ENCODE measurements around the gene ITPR2.
A peak's percentile ranks its signal among the peaks of the same experiment; 100 is the strongest.
"Not testable (repeated sequence)": the region's sequence is repeated elsewhere in the genome, so short reads cannot be mapped to it uniquely, and the experiment has no call there.

The ITPR2 gene

DNA sequence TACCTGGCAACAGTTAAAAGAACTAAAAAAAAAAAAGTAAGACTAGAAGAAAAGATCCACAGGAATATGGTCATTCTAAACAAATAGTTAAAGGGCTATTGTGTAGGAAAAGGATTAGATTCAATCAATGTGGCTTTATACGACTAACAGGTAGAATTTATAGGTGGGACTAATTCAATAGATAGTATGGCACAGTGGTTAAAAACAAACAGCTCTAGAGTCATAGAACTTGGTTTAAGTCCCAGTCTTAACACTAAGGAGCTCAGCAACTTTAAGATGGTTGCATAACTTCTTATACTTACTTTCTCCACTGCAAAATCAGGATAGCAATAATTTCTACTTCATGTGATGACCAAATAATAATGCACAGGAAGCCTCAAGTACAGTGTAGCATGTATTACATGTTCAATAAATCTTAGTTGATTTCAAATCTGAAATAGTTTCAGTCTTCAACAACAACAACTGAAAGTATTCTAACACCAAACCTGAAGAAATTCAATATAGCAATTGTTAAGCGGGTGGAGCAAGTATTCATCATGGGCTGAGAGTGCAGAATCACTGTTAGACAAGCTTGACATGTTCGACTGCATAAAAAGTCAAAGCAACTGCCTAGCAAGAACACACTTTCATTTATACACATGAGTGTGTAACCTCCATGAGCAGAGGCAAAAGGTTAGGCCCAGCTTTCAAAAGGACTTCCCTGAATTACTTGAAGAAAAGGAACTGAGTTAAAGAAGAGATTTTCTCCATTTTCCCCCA lies 50.4 kb downstream of the ITPR2 start:
- Histone ChIP-seq H3K79me2 (ENCODE audit: insufficient read depth, low read length) (no peaks in the 10 kb centered on the region), H3K36me3 (ENCODE audit: insufficient read depth, low read length) (no peaks in the 10 kb centered on the region), H3K9me3 (ENCODE audit: insufficient read depth, low read depth, low read length) (no peaks in the 10 kb centered on the region), H4K20me1 (ENCODE audit: insufficient read depth, low read length, poor library complexity, severe bottlenecking) (no peaks in the 10 kb centered on the region), H3K27me3 (ENCODE audit: insufficient read depth, low read length, poor library complexity, severe bottlenecking) (no peaks in the 10 kb centered on the region), H3K4me1 (ENCODE audit: insufficient read depth, low read length, poor library complexity, severe bottlenecking) (no peaks in the 10 kb centered on the region), H3K4me2 (ENCODE audit: low read depth, low read length, poor library complexity, severe bottlenecking) (no peak overlapping the region), H3F3A (ENCODE audit: low read depth) (no peaks in the 10 kb centered on the region), H3K9ac (ENCODE audit: low read depth, low read length, poor library complexity, severe bottlenecking) (no peak overlapping the region), H2AFZ (ENCODE audit: low read length) (no peak overlapping the region), H3K4me3 (ENCODE audit: low read length, poor library complexity, severe bottlenecking) (no peak overlapping the region), H3K9me2 (replicated peaks; ENCODE audit: low read depth, low read length) (no peaks in the 10 kb centered on the region)
- TF ChIP-seq EZH2phosphoT487 (IDR thresholded peaks at IDR 0.05; ENCODE audit: borderline replicate concordance), result no peak
- TF ChIP-seq CTCF (conservative IDR thresholded peaks at IDR 0.05; ENCODE audit: low read length), result no peak

- H3K9me2 ChIP-seq (replicated peaks; ENCODE audit: low read depth, low read length); H3K27me3 ChIP-seq (ENCODE audit: insufficient read depth, low read length, poor library complexity, severe bottlenecking); H3K4me2 ChIP-seq (ENCODE audit: low read depth, low read length, poor library complexity, severe bottlenecking); H3K9ac ChIP-seq (ENCODE audit: low read depth, low read length, poor library complexity, severe bottlenecking); H3K9me3 ChIP-seq (ENCODE audit: insufficient read depth, low read depth, low read length); H3K79me2 ChIP-seq (ENCODE audit: insufficient read depth, low read length); H3K36me3 ChIP-seq (ENCODE audit: insufficient read depth, low read length); H2AFZ ChIP-seq (ENCODE audit: low read length); H4K20me1 ChIP-seq (ENCODE audit: insufficient read depth, low read length, poor library complexity, severe bottlenecking); H3F3A ChIP-seq (ENCODE audit: low read depth); H3K4me3 ChIP-seq (ENCODE audit: low read length, poor library complexity, severe bottlenecking); H3K4me1 ChIP-seq (ENCODE audit: insufficient read depth, low read length, poor library complexity, severe bottlenecking): not testable (repeated sequence)
- peak; percentile 32 for TF ChIP-seq CTCF (conservative IDR thresholded peaks at IDR 0.05; ENCODE audit: low read length)
Observed at GRCh38 chr12:26780656-26781055, 52.3 kb downstream of the ITPR2 start.

DNA sequence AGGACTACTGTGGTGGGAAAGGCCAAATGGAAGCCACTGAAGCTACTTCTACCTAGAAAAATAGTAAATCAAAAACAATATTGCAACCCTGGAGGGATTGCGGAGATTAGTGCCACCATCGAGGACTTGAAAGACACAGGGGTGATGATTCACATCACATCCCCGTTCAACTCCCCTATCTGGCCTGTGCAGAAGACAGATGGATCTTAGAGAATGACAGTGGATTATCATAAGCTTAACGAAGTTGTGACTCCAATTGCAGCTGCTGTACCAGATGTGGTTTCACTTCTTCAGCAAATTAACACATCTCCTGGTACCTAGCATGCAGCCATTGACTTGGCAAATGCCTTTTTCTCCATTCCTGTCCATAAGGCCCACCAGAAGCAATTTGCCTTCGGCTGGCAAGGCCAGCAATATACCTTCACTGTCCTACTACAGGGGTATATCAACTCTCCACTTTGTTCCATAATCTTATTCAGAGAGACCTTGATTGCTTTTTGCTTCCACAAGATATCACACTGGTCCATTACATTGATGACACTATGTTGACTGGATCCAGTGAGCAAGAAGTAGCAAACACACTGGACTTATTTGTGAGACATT lies 54.7 kb downstream of the ITPR2 start:
- H2AFZ ChIP-seq (ENCODE audit: low read length); H3K27me3 ChIP-seq (ENCODE audit: insufficient read depth, low read length, poor library complexity, severe bottlenecking); H3F3A ChIP-seq (ENCODE audit: low read depth); H3K4me3 ChIP-seq (ENCODE audit: low read length, poor library complexity, severe bottlenecking); H3K36me3 ChIP-seq (ENCODE audit: insufficient read depth, low read length); H3K79me2 ChIP-seq (ENCODE audit: insufficient read depth, low read length); H3K4me2 ChIP-seq (ENCODE audit: low read depth, low read length, poor library complexity, severe bottlenecking); H3K9ac ChIP-seq (ENCODE audit: low read depth, low read length, poor library complexity, severe bottlenecking); H3K4me1 ChIP-seq (ENCODE audit: insufficient read depth, low read length, poor library complexity, severe bottlenecking); H3K9me2 ChIP-seq (replicated peaks; ENCODE audit: low read depth, low read length); H4K20me1 ChIP-seq (ENCODE audit: insufficient read depth, low read length, poor library complexity, severe bottlenecking); H3K9me3 ChIP-seq (ENCODE audit: insufficient read depth, low read depth, low read length): not testable (repeated sequence)

- Histone ChIP-seq H3K4me1 (ENCODE audit: insufficient read depth, low read length, poor library complexity, severe bottlenecking) (peaks cover 8% of the 10 kb centered on the region), H3F3A (ENCODE audit: low read depth) (no peaks in the 10 kb centered on the region), H3K4me2 (ENCODE audit: low read depth, low read length, poor library complexity, severe bottlenecking) (no peak overlapping the region), H3K27me3 (ENCODE audit: insufficient read depth, low read length, poor library complexity, severe bottlenecking) (no peaks in the 10 kb centered on the region), H3K4me3 (ENCODE audit: low read length, poor library complexity, severe bottlenecking) (no peak overlapping the region), H3K79me2 (ENCODE audit: insufficient read depth, low read length) (no peaks in the 10 kb centered on the region), H2AFZ (ENCODE audit: low read length) (no peak overlapping the region), H3K36me3 (ENCODE audit: insufficient read depth, low read length) (no peaks in the 10 kb centered on the region), H3K9ac (ENCODE audit: low read depth, low read length, poor library complexity, severe bottlenecking) (no peak overlapping the region), H3K9me3 (ENCODE audit: insufficient read depth, low read depth, low read length) (no peaks in the 10 kb centered on the region), H3K9me2 (replicated peaks; ENCODE audit: low read depth, low read length) (no peaks in the 10 kb centered on the region), H4K20me1 (ENCODE audit: insufficient read depth, low read length, poor library complexity, severe bottlenecking) (no peaks in the 10 kb centered on the region)
- TF ChIP-seq CTCF (conservative IDR thresholded peaks at IDR 0.05; ENCODE audit: low read length), result no peak
- no peak for TF ChIP-seq EZH2phosphoT487 (IDR thresholded peaks at IDR 0.05; ENCODE audit: borderline replicate concordance)
Observed at GRCh38 chr12:26777236-26777635, 55.8 kb downstream of the ITPR2 start.

DNA sequence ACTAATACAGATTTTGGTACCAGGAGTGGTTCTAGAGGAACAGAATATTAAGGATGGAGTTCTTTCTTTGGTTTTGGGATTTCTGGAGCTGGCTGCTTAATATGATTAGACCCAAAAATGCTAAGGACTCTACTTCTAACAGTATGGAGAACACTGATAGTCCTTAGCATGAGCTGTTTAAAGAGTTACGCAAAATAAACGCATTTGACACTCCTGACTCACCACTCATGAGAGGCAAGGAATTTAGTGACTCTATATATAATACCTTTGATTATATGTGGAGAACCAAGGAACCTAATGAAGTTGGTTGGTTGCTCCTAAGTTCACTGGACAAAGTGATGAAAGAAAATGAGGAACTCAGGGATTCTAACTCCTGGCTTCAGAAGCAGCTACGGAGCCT lies 57.0 kb downstream of the ITPR2 start:
- not testable (repeated sequence) for H4K20me1 ChIP-seq (ENCODE audit: insufficient read depth, low read length, poor library complexity, severe bottlenecking); H3K4me2 ChIP-seq (ENCODE audit: low read depth, low read length, poor library complexity, severe bottlenecking); H3K4me3 ChIP-seq (ENCODE audit: low read length, poor library complexity, severe bottlenecking); H3K9me3 ChIP-seq (ENCODE audit: insufficient read depth, low read depth, low read length); H3K9me2 ChIP-seq (replicated peaks; ENCODE audit: low read depth, low read length); H3K27me3 ChIP-seq (ENCODE audit: insufficient read depth, low read length, poor library complexity, severe bottlenecking); H3K79me2 ChIP-seq (ENCODE audit: insufficient read depth, low read length); H3K36me3 ChIP-seq (ENCODE audit: insufficient read depth, low read length); H3K4me1 ChIP-seq (ENCODE audit: insufficient read depth, low read length, poor library complexity, severe bottlenecking); H3K9ac ChIP-seq (ENCODE audit: low read depth, low read length, poor library complexity, severe bottlenecking); H2AFZ ChIP-seq (ENCODE audit: low read length); H3F3A ChIP-seq (ENCODE audit: low read depth)

Data from Loucy (cell line).